Measurements from ENCODE around the gene GLIPR1L2. TPM values are rescaled to one million over a fixed set of nuclear protein-coding genes. Genes with fewer than 3 reads are reported as not detected.

The GLIPR1L2 gene
- not detected for polyA plus RNA-seq (2012; ENCODE audit: insufficient read length, low read depth)

DNA sequence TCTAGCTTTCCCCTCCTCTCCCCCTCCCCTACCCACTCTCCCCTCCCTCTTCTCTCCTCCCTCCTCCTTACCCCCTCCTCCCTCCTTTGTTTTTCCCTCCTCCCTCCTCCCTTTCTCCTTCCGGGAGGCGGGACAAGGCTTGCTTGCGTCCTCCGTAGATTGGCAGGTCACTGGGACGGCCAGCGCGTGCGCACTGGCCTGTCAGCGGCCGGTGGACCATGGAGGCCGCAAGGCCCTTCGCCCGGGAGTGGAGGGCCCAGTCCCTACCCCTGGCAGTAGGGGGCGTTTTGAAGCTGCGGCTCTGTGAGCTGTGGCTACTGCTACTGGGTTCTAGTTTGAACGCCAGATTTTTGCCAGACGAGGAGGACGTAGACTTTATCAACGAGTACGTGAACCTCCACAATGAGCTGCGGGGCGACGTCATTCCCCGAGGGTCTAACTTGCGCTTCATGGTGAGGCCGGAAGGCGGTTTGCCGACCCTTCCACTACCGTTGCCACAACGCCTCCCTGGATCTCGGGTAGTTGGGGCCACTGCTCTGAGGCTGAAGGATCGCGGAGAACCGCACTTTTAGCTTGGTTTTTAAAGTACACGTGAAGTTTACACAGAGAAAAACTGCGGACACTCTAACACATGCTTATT is at the start of gene GLIPR1L2:
Gene GLIPR1L2, plus strand, starts transcription at position 191 of the 640 bp plus-strand sequence. Its CDS starts 28 bp downstream, at position 219.
- TF ChIP-seq SIN3A (IDR thresholded peaks at IDR 0.05; ENCODE audit: borderline replicate concordance, insufficient read depth, low read length) (no peak), TAF1 (IDR thresholded peaks at IDR 0.05; ENCODE audit: borderline replicate concordance, insufficient read depth, low read length) (0 out of 2 replicates have a peak, but pooled peaks have one; percentile 24), FOXP2 (optimal IDR thresholded peaks at IDR 0.05; ENCODE audit: borderline replicate concordance, extremely low read depth, extremely low read length, insufficient read depth) (peak; percentile 76), POLR2AphosphoS5 (IDR thresholded peaks at IDR 0.05; ENCODE audit: low read depth, low read length) (peak; percentile 30; the same call in 1 of the 2 replicates)
- TF ChIP-seq, protein P1, sequence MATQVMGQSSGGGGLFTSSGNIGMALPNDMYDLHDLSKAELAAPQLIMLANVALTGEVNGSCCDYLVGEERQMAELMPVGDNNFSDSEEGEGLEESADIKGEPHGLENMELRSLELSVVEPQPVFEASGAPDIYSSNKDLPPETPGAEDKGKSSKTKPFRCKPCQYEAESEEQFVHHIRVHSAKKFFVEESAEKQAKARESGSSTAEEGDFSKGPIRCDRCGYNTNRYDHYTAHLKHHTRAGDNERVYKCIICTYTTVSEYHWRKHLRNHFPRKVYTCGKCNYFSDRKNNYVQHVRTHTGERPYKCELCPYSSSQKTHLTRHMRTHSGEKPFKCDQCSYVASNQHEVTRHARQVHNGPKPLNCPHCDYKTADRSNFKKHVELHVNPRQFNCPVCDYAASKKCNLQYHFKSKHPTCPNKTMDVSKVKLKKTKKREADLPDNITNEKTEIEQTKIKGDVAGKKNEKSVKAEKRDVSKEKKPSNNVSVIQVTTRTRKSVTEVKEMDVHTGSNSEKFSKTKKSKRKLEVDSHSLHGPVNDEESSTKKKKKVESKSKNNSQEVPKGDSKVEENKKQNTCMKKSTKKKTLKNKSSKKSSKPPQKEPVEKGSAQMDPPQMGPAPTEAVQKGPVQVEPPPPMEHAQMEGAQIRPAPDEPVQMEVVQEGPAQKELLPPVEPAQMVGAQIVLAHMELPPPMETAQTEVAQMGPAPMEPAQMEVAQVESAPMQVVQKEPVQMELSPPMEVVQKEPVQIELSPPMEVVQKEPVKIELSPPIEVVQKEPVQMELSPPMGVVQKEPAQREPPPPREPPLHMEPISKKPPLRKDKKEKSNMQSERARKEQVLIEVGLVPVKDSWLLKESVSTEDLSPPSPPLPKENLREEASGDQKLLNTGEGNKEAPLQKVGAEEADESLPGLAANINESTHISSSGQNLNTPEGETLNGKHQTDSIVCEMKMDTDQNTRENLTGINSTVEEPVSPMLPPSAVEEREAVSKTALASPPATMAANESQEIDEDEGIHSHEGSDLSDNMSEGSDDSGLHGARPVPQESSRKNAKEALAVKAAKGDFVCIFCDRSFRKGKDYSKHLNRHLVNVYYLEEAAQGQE (IDR thresholded peaks at IDR 0.05; ENCODE audit: insufficient read depth in 1 of 2, low read depth in 2 of 2, low read length in 2 of 2) = 0 out of 4 replicates have a peak, but pooled peaks of 1 of the 2 experiments have one; percentile 5

DNA sequence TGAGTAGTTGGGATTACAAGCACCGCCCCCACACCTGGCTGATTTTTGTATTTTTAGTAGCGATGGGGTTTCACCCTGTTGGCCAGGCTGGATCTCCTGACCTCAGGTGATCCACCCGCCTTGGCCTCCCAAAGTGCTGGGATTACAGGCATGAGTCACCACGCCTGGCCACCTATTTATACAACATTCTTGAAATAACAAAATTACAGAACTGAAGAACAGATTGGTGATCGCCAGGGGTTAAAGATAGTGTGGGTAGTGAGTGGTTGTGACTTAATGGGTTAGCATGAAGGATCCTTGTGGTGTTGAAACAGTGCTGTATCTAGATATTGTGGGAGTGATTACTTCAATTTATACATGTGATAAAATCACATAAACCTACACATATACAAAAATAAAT is 49.0 kb upstream of the GLIPR1L2 start:
- TF ChIP-seq, protein P1 (IDR thresholded peaks at IDR 0.05; ENCODE audit: insufficient read depth in 1 of 2, low read depth in 2 of 2, low read length in 2 of 2) = no peak
- no peak for TF ChIP-seq POLR2AphosphoS5 (IDR thresholded peaks at IDR 0.05; ENCODE audit: low read depth, low read length)
- TF ChIP-seq FOXP2 (optimal IDR thresholded peaks at IDR 0.05; ENCODE audit: borderline replicate concordance, extremely low read depth, extremely low read length, insufficient read depth) = no peak
- no peak for TF ChIP-seq TAF1 (IDR thresholded peaks at IDR 0.05; ENCODE audit: borderline replicate concordance, insufficient read depth, low read length)
- no peak for TF ChIP-seq SIN3A (IDR thresholded peaks at IDR 0.05; ENCODE audit: borderline replicate concordance, insufficient read depth, low read length)

DNA sequence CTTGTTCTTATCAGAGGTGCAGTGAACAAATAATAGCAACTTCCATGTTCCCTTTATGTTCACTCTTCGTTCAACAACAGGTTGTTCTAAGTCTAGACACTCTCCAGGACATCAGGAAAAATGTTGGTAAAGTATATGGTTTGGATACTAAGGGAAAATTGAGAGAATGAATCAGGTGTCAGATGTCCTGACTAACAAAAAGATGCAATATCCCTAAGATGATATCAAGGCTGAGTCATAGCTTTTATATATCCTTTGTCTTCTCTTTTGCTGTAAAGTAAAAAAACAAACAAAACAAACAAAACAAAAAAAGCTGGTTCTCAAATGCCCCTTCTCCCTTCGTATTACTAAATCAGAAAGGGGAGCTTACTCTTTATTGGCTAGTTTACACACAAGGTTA is 45.4 kb upstream of the GLIPR1L2 start:
- no peak for TF ChIP-seq TAF1 (IDR thresholded peaks at IDR 0.05; ENCODE audit: borderline replicate concordance, insufficient read depth, low read length)
- TF ChIP-seq SIN3A (IDR thresholded peaks at IDR 0.05; ENCODE audit: borderline replicate concordance, insufficient read depth, low read length) = no peak
- TF ChIP-seq FOXP2 (optimal IDR thresholded peaks at IDR 0.05; ENCODE audit: borderline replicate concordance, extremely low read depth, extremely low read length, insufficient read depth) = no peak
- no peak for TF ChIP-seq POLR2AphosphoS5 (IDR thresholded peaks at IDR 0.05; ENCODE audit: low read depth, low read length)
- TF ChIP-seq, protein P1 (IDR thresholded peaks at IDR 0.05; ENCODE audit: insufficient read depth in 1 of 2, low read depth in 2 of 2, low read length in 2 of 2) = no peak

DNA sequence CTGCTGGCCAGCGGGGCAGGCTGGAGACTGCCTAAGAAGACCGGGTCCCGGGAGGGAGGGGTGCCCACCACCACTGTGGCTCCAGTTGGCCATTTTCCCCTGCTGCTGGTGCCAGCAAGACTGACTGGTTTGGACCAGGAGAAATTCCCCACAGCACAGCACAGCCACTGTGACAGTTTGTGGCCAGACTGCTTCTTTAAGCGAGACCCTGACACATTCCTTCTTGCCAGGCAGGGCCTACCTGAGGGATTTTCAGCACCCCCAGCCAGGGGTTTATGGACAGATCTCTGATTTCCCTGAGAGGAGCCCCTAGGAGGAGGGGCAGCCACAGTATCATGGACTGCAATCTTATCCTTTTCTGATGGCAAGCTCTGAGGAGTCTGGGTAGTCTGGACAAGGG is 40.9 kb upstream of the GLIPR1L2 start:
- TF ChIP-seq POLR2AphosphoS5 (IDR thresholded peaks at IDR 0.05; ENCODE audit: low read depth, low read length) = no peak
- no peak for TF ChIP-seq TAF1 (IDR thresholded peaks at IDR 0.05; ENCODE audit: borderline replicate concordance, insufficient read depth, low read length)
- no peak for TF ChIP-seq SIN3A (IDR thresholded peaks at IDR 0.05; ENCODE audit: borderline replicate concordance, insufficient read depth, low read length)
- TF ChIP-seq FOXP2 (optimal IDR thresholded peaks at IDR 0.05; ENCODE audit: borderline replicate concordance, extremely low read depth, extremely low read length, insufficient read depth) = no peak
- TF ChIP-seq, protein P1 (IDR thresholded peaks at IDR 0.05; ENCODE audit: insufficient read depth in 1 of 2, low read depth in 2 of 2, low read length in 2 of 2) = no peak
